Measurements from ENCODE around the gene BABAM1.

- TF ChIP-seq POLR2AphosphoS5 (IDR thresholded peaks at IDR 0.05; ENCODE audit: borderline replicate concordance, low read depth, low read length) (no peak), EZH2 (IDR thresholded peaks at IDR 0.05) (no peak), FOXP2 (optimal IDR thresholded peaks at IDR 0.05; ENCODE audit: control extremely low read depth, extremely low read length, insufficient read depth) (no peak)
Measured at GRCh38 chr19:17243830-17244617, 23.2 kb upstream of the BABAM1 start.
